HepG2 (cell line): ENCODE data around the gene FAM83C. TPM values are rescaled to one million over a fixed set of nuclear protein-coding genes. Genes with fewer than 3 reads are reported as not detected.

Source experiments
- CBX2 ChIP-seq, 2 experiments: fragments of 200-600 bp in 1 of 2; sonication (generic); formaldehyde crosslinking in 1 of 2; IDR thresholded peaks; 2 replicates each; pipeline versions ENCODE4 v1.7.0 to v1.8.1; 2018 to 2022; ENCODE audit warnings: low read depth in 2 of 2, low read length in 1 of 2, mild to moderate bottlenecking in 1 of 2, missing genetic modification reagents in 1 of 2
- HCFC1 ChIP-seq: fragments of 150-350 bp; IDR thresholded peaks from 2 replicates; pipeline ENCODE4 v1.6.1; 2014; ENCODE audit warnings: low read depth, low read length
- HOXA3 ChIP-seq: sonication (generic); formaldehyde crosslinking; IDR thresholded peaks from 2 replicates; pipeline ENCODE4 v1.5.0; 2020; ENCODE audit warnings: missing genetic modification reagents
- ISL2 ChIP-seq: sonication (generic); formaldehyde crosslinking; IDR thresholded peaks from 2 replicates; pipeline ENCODE4 v1.5.0; 2020; ENCODE audit warnings: missing genetic modification reagents
- MTA1 ChIP-seq: sonication (generic); formaldehyde crosslinking; IDR thresholded peaks from 2 replicates; pipeline ENCODE4 v1.4.0; 2020; ENCODE audit warnings: missing genetic modification reagents, mild to moderate bottlenecking, borderline replicate concordance
- PHB2 ChIP-seq: fragments of 450-650 bp; IDR thresholded peaks from 2 replicates; pipeline ENCODE4 v1.6.1; 2018; ENCODE audit not compliant: partially characterized antibody
- RFXAP ChIP-seq: sonication (generic); formaldehyde crosslinking; IDR thresholded peaks from 2 replicates; pipeline ENCODE4 v1.4.0; 2020; ENCODE audit warnings: missing genetic modification reagents, borderline replicate concordance
- SP5 ChIP-seq: IDR thresholded peaks from 2 replicates; pipeline ENCODE4 v1.6.1; 2016; ENCODE audit warnings: low read depth, borderline replicate concordance
- XRCC5 ChIP-seq: fragments of 200-400 bp; formaldehyde crosslinking; optimal IDR thresholded peaks from 2 replicates; pipeline ENCODE3; 2017; ENCODE audit warnings: mild to moderate bottlenecking, low read length
- ZFP82 ChIP-seq: sonication (generic); formaldehyde crosslinking; IDR thresholded peaks from 2 replicates; pipeline ENCODE4 v1.5.1; 2020; ENCODE audit warnings: mild to moderate bottlenecking, missing genetic modification reagents, borderline replicate concordance
- ZNF17 ChIP-seq: sonication (generic); formaldehyde crosslinking; IDR thresholded peaks from 2 replicates; pipeline ENCODE4 v1.5.0; 2020; ENCODE audit warnings: mild to moderate bottlenecking, missing genetic modification reagents
- ZNF460 ChIP-seq: sonication (generic); formaldehyde crosslinking; IDR thresholded peaks from 2 replicates; pipeline ENCODE4 v1.5.1; 2020; ENCODE audit warnings: missing genetic modification reagents, mild to moderate bottlenecking, borderline replicate concordance
- ZNF484 ChIP-seq: sonication (generic); formaldehyde crosslinking; IDR thresholded peaks from 2 replicates; pipeline ENCODE4 v1.5.1; 2020; ENCODE audit warnings: mild to moderate bottlenecking, low read depth, missing genetic modification reagents, borderline replicate concordance
- ZNF564 ChIP-seq: sonication (generic); formaldehyde crosslinking; IDR thresholded peaks from 2 replicates; pipeline ENCODE4 v1.8.1; 2023; ENCODE audit warnings: mild to moderate bottlenecking, missing genetic modification reagents
- ZNF678 ChIP-seq: sonication (generic); formaldehyde crosslinking; IDR thresholded peaks from 2 replicates; pipeline ENCODE4 v1.4.0; 2020; ENCODE audit warnings: mild to moderate bottlenecking, missing genetic modification reagents
- ZNF777 ChIP-seq: sonication (generic); formaldehyde crosslinking; IDR thresholded peaks from 2 replicates; pipeline ENCODE4 v1.4.0; 2020; ENCODE audit warnings: missing genetic modification reagents
- ZNF790 ChIP-seq: sonication (generic); formaldehyde crosslinking; IDR thresholded peaks from 2 replicates; pipeline ENCODE4 v1.8.0; 2022; ENCODE audit warnings: missing genetic modification reagents, mild to moderate bottlenecking, borderline replicate concordance
- polyA plus RNA-seq, 8 experiments: library from polyadenylated mRNA; depleted of rRNA in 3 of 8; stranded (reverse) in 7 of 8; unstranded in 1 of 8; fragments of >200 nt; fragmentation: Illumina TruSeq in 4 of 8; extraction: Trizol in 4 of 8; gene quantifications; 2 replicates each; pipeline versions ENCODE4 v1.2.1 to v1.2.3, GENCODE V29; 2011 to 2016; ENCODE audit warnings: low read depth in 4 of 8, missing spikeins in 1 of 8, mixed read lengths in 1 of 8; ENCODE audit not compliant: insufficient read depth in 1 of 8
- total RNA-seq, 5 experiments: library from RNA; depleted of rRNA; stranded (reverse); fragments of >200 nt; fragmentation: Illumina TruSeq; extraction: Trizol; gene quantifications; 2 replicates each; pipeline ENCODE4 v1.2.3, GENCODE V29; 2016; ENCODE audit warnings: low read depth in 1 of 5
- TF ChIP-seq, protein P1 (sequence below), 2 experiments: sonication (generic) in 1 of 2; formaldehyde crosslinking in 1 of 2; IDR thresholded peaks; 2 replicates each; pipeline versions ENCODE4 v1.4.0 to v1.6.1; 2016 to 2020; ENCODE audit warnings: borderline replicate concordance in 1 of 2, low read depth in 1 of 2, mild to moderate bottlenecking in 1 of 2, missing genetic modification reagents in 1 of 2
- TF ChIP-seq, protein P2 (sequence below): sonication (generic); formaldehyde crosslinking; IDR thresholded peaks from 2 replicates; pipeline ENCODE4 v1.4.0; 2020; ENCODE audit warnings: missing genetic modification reagents, borderline replicate concordance
- TF ChIP-seq, protein P3 (sequence below), 2 experiments: fragments of 450-650 bp in 1 of 2; sonication (generic) in 1 of 2; formaldehyde crosslinking; IDR thresholded peaks; 2 replicates each; pipeline versions ENCODE4 v1.5.0 to v1.8.0; 2020 to 2022; ENCODE audit warnings: mild to moderate bottlenecking in 1 of 2, missing genetic modification reagents in 1 of 2
- TF ChIP-seq, protein P4 (sequence below): sonication (generic); formaldehyde crosslinking; IDR thresholded peaks from 2 replicates; pipeline ENCODE4 v1.5.0; 2020; ENCODE audit warnings: missing genetic modification reagents

FAM83C gene
- total and polyA plus RNA-seq, 2 of the 13 experiments (the other 11 are each of a cell fraction or from before 2014, with no cell fraction given): 0.04 TPM; not detected in 1

- TF ChIP-seq, protein P1, sequence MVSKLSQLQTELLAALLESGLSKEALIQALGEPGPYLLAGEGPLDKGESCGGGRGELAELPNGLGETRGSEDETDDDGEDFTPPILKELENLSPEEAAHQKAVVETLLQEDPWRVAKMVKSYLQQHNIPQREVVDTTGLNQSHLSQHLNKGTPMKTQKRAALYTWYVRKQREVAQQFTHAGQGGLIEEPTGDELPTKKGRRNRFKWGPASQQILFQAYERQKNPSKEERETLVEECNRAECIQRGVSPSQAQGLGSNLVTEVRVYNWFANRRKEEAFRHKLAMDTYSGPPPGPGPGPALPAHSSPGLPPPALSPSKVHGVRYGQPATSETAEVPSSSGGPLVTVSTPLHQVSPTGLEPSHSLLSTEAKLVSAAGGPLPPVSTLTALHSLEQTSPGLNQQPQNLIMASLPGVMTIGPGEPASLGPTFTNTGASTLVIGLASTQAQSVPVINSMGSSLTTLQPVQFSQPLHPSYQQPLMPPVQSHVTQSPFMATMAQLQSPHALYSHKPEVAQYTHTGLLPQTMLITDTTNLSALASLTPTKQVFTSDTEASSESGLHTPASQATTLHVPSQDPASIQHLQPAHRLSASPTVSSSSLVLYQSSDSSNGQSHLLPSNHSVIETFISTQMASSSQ (IDR thresholded peaks at IDR 0.05; ENCODE audit: low read depth): no peak
- TF ChIP-seq, protein P1 (CRISPR knock-in tag; IDR thresholded peaks at IDR 0.05; ENCODE audit: borderline replicate concordance): 0 out of 2 replicates have a peak, but pooled peaks have one; percentile 27
- no peak for TF ChIP-seq ZFP82 (CRISPR knock-in tag)
- TF ChIP-seq, protein P2, sequence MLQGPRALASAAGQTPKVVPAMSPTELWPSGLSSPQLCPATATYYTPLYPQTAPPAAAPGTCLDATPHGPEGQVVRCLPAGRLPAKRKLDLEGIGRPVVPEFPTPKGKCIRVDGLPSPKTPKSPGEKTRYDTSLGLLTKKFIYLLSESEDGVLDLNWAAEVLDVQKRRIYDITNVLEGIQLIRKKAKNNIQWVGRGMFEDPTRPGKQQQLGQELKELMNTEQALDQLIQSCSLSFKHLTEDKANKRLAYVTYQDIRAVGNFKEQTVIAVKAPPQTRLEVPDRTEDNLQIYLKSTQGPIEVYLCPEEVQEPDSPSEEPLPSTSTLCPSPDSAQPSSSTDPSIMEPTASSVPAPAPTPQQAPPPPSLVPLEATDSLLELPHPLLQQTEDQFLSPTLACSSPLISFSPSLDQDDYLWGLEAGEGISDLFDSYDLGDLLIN (CRISPR knock-in tag): no peak
- TF ChIP-seq ZNF564 (CRISPR knock-in tag): no peak
- no peak for TF ChIP-seq PHB2
- TF ChIP-seq ISL2 (CRISPR knock-in tag): no peak
- TF ChIP-seq ZNF460 (CRISPR knock-in tag): no peak
- TF ChIP-seq CBX2 (IDR thresholded peaks at IDR 0.05; ENCODE audit: low read depth, low read length): no peak
- TF ChIP-seq CBX2 (CRISPR knock-in tag; IDR thresholded peaks at IDR 0.05; ENCODE audit: low read depth): no peak
- peak; percentile 50 for TF ChIP-seq HOXA3 (CRISPR knock-in tag)
- no peak for TF ChIP-seq HCFC1
- TF ChIP-seq ZNF777 (CRISPR knock-in tag): no peak
- TF ChIP-seq, protein P3, sequence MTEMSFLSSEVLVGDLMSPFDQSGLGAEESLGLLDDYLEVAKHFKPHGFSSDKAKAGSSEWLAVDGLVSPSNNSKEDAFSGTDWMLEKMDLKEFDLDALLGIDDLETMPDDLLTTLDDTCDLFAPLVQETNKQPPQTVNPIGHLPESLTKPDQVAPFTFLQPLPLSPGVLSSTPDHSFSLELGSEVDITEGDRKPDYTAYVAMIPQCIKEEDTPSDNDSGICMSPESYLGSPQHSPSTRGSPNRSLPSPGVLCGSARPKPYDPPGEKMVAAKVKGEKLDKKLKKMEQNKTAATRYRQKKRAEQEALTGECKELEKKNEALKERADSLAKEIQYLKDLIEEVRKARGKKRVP (CRISPR knock-in tag; IDR thresholded peaks at IDR 0.05): no peak
- TF ChIP-seq, protein P4, sequence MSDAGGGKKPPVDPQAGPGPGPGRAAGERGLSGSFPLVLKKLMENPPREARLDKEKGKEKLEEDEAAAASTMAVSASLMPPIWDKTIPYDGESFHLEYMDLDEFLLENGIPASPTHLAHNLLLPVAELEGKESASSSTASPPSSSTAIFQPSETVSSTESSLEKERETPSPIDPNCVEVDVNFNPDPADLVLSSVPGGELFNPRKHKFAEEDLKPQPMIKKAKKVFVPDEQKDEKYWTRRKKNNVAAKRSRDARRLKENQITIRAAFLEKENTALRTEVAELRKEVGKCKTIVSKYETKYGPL (CRISPR knock-in tag): no peak
- TF ChIP-seq XRCC5: no peak
- TF ChIP-seq RFXAP: no peak
- no peak for TF ChIP-seq ZNF17 (CRISPR knock-in tag)
- no peak for TF ChIP-seq ZNF790 (CRISPR knock-in tag)
- no peak for TF ChIP-seq ZNF484 (CRISPR knock-in tag)
- TF ChIP-seq ZNF678 (CRISPR knock-in tag): no peak
- TF ChIP-seq SP5 (CRISPR knock-in tag): 0 out of 2 replicates have a peak, but pooled peaks have one; percentile 8
- peak; percentile 84 for TF ChIP-seq MTA1 (CRISPR knock-in tag)
Measured at GRCh38 chr20:35293303-35294292, 1.4 kb upstream of the FAM83C start (continued).
